Body of pancreas (tissue), 4 donors: ENCODE results near the gene SOD2.

Experiments used
- CTCF ChIP-seq, 7 experiments: fragments of 450-650 bp in 4 of 7; fragments of 200-600 bp in 3 of 7; sonication (generic) in 3 of 7; IDR thresholded peaks; one replicate each; pipeline ENCODE4 v1.5.1; 2016 to 2019; ENCODE audit warnings: antibody characterized with exemption in 7 of 7
- POLR2A ChIP-seq, 3 donors: fragments of 450-650 bp; IDR thresholded peaks; one replicate each; pipeline ENCODE4 v1.6.1; 2016; ENCODE audit warnings: antibody characterized with exemption in 3 of 3, mild to moderate bottlenecking in 2 of 3

GRCh38 chr6:159686703-159687102, 6.3 kb downstream of the SOD2 start:
- no peak for TF ChIP-seq CTCF (IDR thresholded peaks at IDR 0.05)
- peak in 1 of 3 donors; percentile 4 for TF ChIP-seq POLR2A (IDR thresholded peaks at IDR 0.05)
